ENCODE measurements around the gene ATOX1.
"Not testable (repeated sequence)": the region's sequence is repeated elsewhere in the genome, so short reads cannot be mapped to it uniquely, and the experiment has no call there.

The ATOX1 gene

GRCh38 chr5:151733358-151734063 lies 24.9 kb downstream of the ATOX1 start:
- DNase-seq (ENCODE audit: low read depth in 2 of 2) = no peak

- DNase-seq (ENCODE audit: low read depth in 2 of 2) = no peak
Observed at GRCh38 chr5:151730381-151730780, 28.1 kb downstream of the ATOX1 start.

DNA sequence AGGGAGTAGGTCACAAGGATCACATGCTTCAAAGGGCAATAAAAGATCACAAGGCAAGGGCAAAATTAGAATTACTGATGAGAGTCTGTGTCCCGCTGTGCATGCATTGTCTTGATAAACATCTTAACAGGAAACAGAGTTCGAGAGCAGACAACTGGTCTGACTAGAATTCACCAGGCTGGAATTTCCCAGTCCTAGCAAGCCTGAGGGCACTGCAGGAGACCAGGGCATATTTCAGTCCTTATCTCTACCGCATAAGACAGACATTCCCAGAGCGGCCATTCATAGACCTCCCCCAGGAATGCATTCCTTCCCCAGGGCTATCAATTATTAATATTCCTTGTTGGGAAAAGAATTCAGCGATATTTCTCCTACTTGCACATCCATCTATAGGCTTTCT lies 28.8 kb downstream of the ATOX1 start:
- DNase-seq (ENCODE audit: low read depth in 2 of 2) = not testable (repeated sequence)

- no peak for DNase-seq (ENCODE audit: low read depth in 2 of 2)
Observed at GRCh38 chr5:151724360-151724759, 34.1 kb downstream of the ATOX1 start.

DNA sequence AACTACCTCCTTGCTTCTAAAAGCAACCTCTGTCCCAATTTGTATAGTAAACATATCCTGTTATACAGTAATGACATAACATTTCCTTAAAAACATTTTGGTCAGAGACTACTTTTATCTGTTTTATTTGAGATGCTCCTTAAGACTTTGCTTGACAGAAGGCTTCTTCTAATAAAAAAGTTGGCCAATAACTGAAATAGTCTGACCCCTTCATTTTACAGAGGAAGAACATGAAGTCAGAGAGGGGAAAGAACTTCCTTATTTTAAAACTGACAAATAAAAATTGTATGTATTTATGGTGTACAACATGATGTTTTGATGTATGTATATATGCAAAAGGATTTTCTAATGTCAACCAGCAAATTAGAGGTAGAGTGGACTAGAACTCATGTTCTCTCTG lies 35.9 kb downstream of the ATOX1 start:
- DNase-seq (ENCODE audit: low read depth in 2 of 2) = no peak

- DNase-seq (ENCODE audit: low read depth in 2 of 2) = no peak
Observed at GRCh38 chr5:151721812-151722391, 36.5 kb downstream of the ATOX1 start.

GRCh38 chr5:151721087-151721646 lies 37.3 kb downstream of the ATOX1 start:
- DNase-seq (ENCODE audit: low read depth in 2 of 2) = no peak

DNA sequence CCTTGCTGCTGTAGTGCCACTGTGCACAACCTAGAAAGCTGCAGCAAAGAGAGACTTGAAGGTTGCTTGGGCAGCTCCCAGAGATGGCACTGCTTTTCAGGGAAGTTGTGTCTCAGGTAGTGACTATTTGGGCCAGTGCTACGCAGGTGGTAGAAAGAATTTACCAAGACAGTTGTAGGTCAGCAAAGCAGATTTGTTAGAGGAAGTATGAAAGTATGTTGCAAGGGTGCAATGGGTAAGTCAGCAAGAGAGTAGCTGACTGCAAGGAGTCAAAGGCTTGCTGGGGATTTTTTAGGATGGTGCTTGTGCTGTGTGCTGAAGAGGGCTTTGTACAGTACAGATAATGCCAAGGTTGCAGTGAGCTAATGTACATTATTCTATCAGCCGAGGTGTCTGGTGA lies 38.2 kb downstream of the ATOX1 start:
- no peak for DNase-seq (ENCODE audit: low read depth in 2 of 2)

DNA sequence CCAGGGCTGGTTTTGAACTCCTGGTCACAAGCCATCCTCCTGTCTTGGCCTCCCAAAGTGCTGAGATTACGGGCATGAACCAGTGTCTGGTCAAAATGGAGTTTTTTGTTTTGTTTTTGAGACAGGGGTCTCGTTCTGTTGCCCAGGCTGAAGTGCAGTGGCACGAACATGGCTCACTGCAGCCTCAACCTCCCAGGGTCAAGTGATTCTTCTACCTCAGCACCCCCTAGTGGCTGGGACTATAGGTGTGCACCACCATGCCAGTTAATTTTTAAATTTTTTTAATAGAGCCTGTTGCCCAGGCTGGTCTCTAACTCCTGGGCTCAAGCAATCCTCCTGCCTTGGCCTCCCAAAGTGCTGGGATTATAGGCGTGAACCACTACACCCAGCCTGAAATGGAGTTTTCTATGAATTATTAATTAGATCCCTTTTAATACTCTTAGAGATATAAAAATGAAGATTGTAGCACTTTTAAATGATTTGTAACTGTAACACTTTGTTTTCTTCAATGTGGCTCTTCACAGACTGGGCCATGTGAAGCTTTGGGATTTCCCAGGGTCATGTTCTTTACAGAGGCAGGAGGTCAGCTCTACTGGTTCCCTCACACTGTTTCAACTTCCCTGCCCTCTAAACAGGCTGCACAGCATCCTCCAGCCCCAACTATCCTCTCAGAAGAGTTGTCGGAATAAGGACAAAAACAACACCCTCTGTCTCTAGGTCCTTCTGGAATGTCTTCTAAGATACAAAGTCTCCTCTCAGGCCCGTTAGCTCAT lies 39.0 kb downstream of the ATOX1 start:
- peak in 1 of 2 donors; percentile 7 for DNase-seq (ENCODE audit: low read depth in 2 of 2)

DNA sequence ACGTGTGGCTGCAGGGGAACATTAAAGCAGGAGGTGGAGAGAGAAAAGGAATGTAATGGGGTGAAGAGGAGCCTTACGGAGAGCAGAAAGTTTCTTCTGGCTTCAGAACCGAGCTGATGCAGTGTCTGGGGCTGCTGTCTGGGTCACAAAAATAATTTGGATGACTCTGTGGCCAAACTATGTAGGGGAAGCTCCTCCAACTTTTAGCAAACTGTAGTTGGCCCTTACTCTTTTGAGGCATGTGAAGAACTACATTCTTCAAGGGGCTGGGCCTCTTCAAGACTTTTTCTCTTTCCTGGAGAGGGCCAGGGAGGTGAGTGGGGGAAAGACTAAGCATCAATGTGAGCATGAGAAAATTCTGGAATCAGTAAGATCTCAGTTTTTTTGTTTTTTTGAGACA lies 39.8 kb downstream of the ATOX1 start:
- DNase-seq (ENCODE audit: low read depth in 2 of 2) = no peak

DNA sequence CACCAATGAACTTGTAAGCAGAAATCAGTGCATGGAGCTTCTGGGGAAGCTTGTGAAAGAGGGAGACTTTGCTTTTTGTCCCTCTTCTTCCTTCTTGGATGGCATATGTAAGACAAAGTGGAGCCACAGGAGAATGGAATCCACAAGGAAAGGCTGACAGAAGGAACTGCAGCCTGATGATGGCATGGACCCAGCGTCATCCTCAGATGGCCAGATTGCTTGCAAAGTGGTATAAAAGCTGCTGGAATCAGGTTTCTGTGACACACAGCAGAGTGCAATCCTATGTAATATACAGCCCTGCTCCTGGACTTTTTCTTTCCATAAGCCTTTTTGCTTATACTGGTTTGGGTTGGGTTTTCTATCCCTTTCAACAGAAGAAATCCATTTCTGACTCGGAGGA lies 40.3 kb downstream of the ATOX1 start:
- no peak for DNase-seq (ENCODE audit: low read depth in 2 of 2)

DNA sequence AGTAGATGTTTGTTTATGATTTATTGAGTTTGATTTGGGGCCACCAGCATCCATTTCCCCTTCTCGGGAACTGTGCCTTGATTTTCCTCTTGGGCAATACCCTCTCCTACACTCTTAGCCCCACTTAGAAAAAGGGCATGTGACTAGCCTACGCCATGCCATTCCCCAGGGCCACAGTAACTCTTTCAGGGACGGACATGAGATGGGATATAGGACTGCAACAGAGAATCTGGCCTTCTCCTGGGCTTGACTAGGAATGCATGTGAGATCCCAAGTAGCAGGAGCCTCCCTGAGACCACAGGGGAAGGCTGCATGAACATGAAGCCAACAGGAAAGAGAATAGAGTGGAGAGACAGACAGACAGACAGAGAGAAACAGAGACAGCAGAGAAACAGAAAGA lies 41.0 kb downstream of the ATOX1 start:
- no peak for DNase-seq (ENCODE audit: low read depth in 2 of 2)

GRCh38 chr5:151709109-151709735 lies 49.2 kb downstream of the ATOX1 start:
- DNase-seq (ENCODE audit: low read depth in 2 of 2) = no peak

GRCh38 chr5:151708126-151708525 lies 50.3 kb downstream of the ATOX1 start:
- DNase-seq (ENCODE audit: low read depth in 2 of 2) = no peak

DNA sequence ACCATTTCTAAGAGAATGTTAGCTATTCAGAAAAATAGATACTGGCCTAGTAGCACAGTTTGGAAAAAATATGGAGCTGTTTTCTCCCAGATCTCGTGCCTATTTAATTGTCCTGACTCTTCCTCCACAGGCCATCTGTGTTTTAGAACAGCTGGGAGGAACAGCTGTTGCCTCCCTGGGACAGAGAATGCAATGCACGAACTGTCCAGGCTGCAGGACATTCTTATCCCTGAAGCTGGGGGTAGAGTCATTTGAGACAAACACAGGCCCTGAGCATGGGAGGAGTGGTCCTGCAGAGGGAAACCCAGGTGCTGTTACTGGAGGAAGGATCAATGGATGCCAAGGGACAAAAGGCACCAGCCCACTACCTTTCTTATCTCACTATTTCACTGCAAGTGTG lies 50.9 kb downstream of the ATOX1 start:
- no peak for DNase-seq (ENCODE audit: low read depth in 2 of 2)

DNA sequence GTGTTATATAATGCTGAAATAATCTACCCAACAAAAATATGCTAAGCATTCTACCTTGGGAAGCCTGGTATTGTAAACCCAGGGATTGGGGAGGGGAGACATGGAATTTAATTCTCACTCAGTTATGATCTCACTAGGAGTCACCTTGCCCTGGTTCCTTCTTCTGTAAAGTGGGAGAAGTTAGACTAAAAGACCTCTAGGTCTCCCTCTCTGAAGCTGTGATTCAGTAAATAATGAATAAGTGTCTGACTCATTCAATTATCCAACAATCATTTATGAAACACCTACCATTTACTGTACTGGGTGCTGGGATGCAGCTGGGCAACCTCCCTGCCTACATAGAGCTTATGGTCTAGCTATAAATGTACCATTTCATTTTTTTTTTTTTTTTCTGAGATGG lies 51.5 kb downstream of the ATOX1 start:
- DNase-seq (ENCODE audit: low read depth in 2 of 2) = no peak

- no peak for DNase-seq (ENCODE audit: low read depth in 2 of 2)
Observed at GRCh38 chr5:151703780-151704179, 54.7 kb downstream of the ATOX1 start.

DNA sequence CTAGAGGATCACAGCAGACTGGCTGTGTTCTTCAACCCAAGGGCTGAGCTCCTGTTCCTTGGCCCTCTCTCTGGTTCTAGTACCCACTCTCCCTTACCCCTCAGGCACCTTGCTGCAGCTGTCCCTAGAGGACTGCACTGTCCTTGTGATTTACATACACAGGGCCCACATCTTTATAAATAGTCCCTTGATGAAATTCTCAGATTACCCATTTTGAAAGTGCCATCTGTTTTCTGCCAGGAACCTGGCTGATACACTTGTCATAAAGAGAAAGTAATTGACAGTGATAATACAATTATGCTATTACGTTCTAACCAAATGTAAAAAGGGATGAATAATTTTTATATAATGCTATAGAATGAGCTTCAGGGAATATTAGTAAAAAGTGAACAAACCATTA lies 55.2 kb downstream of the ATOX1 start:
- DNase-seq (ENCODE audit: low read depth in 2 of 2) = no peak

- no peak for DNase-seq (ENCODE audit: low read depth in 2 of 2)
Observed at GRCh38 chr5:151700820-151701219, 57.6 kb downstream of the ATOX1 start.

GRCh38 chr5:151700296-151700695 lies 58.1 kb downstream of the ATOX1 start:
- no peak for DNase-seq (ENCODE audit: low read depth in 2 of 2)

DNA sequence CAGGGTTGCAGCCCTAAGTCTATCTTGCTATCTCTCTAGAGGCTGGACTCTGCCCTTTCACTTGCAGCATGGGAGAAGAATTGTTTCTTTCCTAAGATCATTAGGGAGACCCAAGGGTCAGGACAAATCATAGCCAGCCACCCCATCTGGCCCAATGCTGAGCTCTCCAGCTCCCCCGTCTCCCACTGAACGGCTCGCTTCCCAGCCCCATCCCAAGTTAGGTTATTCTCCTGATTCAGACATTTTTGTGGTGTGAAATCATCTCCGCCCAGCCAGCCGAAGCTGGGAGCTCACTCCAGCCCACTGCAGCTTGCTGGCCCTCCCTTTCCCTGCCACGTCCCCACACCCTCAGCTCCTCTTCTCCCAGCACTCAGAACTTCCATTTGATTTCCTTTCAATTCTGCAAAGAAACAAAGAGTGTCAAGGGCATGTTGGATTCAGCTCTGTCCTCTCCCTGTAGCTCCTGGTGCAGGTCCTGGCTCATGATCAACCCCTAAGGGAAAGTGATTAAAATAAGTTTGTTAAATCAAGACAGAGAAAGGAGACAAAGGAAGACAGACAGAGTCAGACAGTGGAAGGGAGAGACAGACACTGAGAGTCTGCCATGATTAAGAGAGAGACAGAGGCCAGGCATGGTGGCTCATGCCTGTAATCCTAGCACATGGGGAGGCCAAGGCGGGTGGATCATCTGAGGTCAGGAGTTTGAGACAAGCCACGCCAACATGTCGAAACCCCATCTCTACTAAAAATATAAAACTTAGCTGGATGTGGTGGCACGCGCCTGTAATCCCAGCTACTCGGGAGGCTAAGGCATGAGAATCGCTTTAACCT lies 59.1 kb downstream of the ATOX1 start:
- no peak for DNase-seq (ENCODE audit: low read depth in 2 of 2)
